K562 (cell line): ENCODE data around the gene TM7SF2. TPM values are rescaled to one million over a fixed set of nuclear protein-coding genes. Genes with fewer than 3 reads are reported as not detected.
A peak's percentile ranks its signal among the peaks of the same experiment; 100 is the strongest.

Experiments
- BDP1 ChIP-seq: IDR thresholded peaks from 3 replicates; pipeline ENCODE4 v1.6.1; 2011; ENCODE audit not compliant: insufficient read length, insufficient read depth
- GABPA ChIP-seq: fragments of 200-800 bp; sonication (Bioruptor generic); conservative IDR thresholded peaks from 2 replicates; pipeline ENCODE4 v1.6.1; 2016; ENCODE audit warnings: low read depth, missing genetic modification characterization, missing compliant biosample characterization
- GABPB1 ChIP-seq: sonication (generic); formaldehyde crosslinking; IDR thresholded peaks from 2 replicates; pipeline ENCODE4 v1.8.0; 2022; ENCODE audit warnings: mild to moderate bottlenecking, missing genetic modification reagents
- HDGF ChIP-seq: fragments of 450-650 bp; IDR thresholded peaks from 2 replicates; pipeline ENCODE4 v1.6.1; 2016
- KHSRP ChIP-seq: fragments of 450-650 bp; IDR thresholded peaks from 2 replicates; pipeline ENCODE4 v1.6.1; 2017
- NFRKB ChIP-seq: fragments of 450-650 bp; IDR thresholded peaks from 2 replicates; pipeline ENCODE4 v1.6.1; 2016; ENCODE audit warnings: low read depth
- RBFOX2 ChIP-seq: fragments of 200-400 bp; formaldehyde crosslinking; IDR thresholded peaks from 2 replicates; pipeline ENCODE4 v1.6.1; 2017; ENCODE audit warnings: low read depth, mild to moderate bottlenecking, low read length, moderate library complexity
- RUNX1 ChIP-seq: sonication (generic); IDR thresholded peaks from 2 replicates; pipeline ENCODE4 v1.6.1; 2016; ENCODE audit warnings: antibody characterized with exemption, low read depth
- ZC3H4 ChIP-seq: sonication (generic); formaldehyde crosslinking; IDR thresholded peaks from 2 replicates; pipeline ENCODE4 v1.9.0; 2021; ENCODE audit warnings: missing genetic modification reagents, borderline replicate concordance
- ZFP1 ChIP-seq: fragments of 450-650 bp; formaldehyde crosslinking; IDR thresholded peaks from 2 replicates; pipeline ENCODE4 v1.4.0; 2020; ENCODE audit warnings: mild to moderate bottlenecking, mixed read lengths
- ZNF3 ChIP-seq: fragments of 250-450 bp; sonication (Bioruptor Pico); IDR thresholded peaks from 2 replicates; pipeline ENCODE4 v1.5.0; 2021; ENCODE audit warnings: mild to moderate bottlenecking, moderate library complexity
- ZNF561 ChIP-seq: fragments of 450-650 bp; formaldehyde crosslinking; conservative IDR thresholded peaks from 2 replicates; pipeline ENCODE4 v1.4.0; 2020; ENCODE audit warnings: mild to moderate bottlenecking, moderate library complexity
- polyA plus RNA-seq, 8 experiments: library from polyadenylated mRNA; depleted of rRNA in 4 of 8; stranded (reverse) in 5 of 8; unstranded in 3 of 8; fragments of >200 nt; fragmentation: Nextera tagmentation in 2 of 8; fragmentation: Illumina TruSeq in 1 of 8; extraction: Ambion mirVana in 2 of 8; extraction: Trizol in 1 of 8; gene quantifications; 2 replicates each; pipeline versions ENCODE4 v1.2.1 to v1.2.3, GENCODE V29; 2011 to 2014; ENCODE audit warnings: inconsistent platforms in 1 of 8, missing spikeins in 1 of 8
- total RNA-seq, 7 experiments: library from RNA; depleted of rRNA in 6 of 7; stranded (reverse); fragments of >200 nt in 6 of 7; fragmentation: Illumina TruSeq in 2 of 7; extraction: Trizol in 2 of 7; gene quantifications; 2 replicates each; pipeline versions ENCODE4 v1.2.1 to v1.2.3, GENCODE V29; 2011 to 2021; ENCODE audit warnings: low replicate concordance in 1 of 7
- TF ChIP-seq, protein P1 (sequence below): sonication (generic); formaldehyde crosslinking; IDR thresholded peaks from 2 replicates; pipeline ENCODE4 v1.5.0; 2020; ENCODE audit warnings: missing genetic modification reagents
- TF ChIP-seq, protein P2 (sequence below): fragments of 450-650 bp; formaldehyde crosslinking; IDR thresholded peaks from 2 replicates; pipeline ENCODE4 v1.4.0; 2020; ENCODE audit warnings: mild to moderate bottlenecking, moderate library complexity
- TF ChIP-seq, protein P3 (sequence below): sonication (generic); formaldehyde crosslinking; IDR thresholded peaks from 2 replicates; pipeline ENCODE4 v1.8.0; 2022; ENCODE audit warnings: mild to moderate bottlenecking, missing genetic modification reagents
- TF ChIP-seq, protein P4 (sequence below): fragments of 450-650 bp; formaldehyde crosslinking; conservative IDR thresholded peaks from 2 replicates; pipeline ENCODE4 v1.4.0; 2022; ENCODE audit warnings: mild to moderate bottlenecking, missing genetic modification characterization
- TF ChIP-seq, protein P5 (sequence below): fragments of 200-400 bp; formaldehyde crosslinking; IDR thresholded peaks from 2 replicates; pipeline ENCODE4 v1.6.1; 2017; ENCODE audit warnings: mild to moderate bottlenecking, low read depth, low read length, moderate library complexity
- TF ChIP-seq, protein P6 (sequence below): fragments of 250-450 bp; sonication (Bioruptor Pico); IDR thresholded peaks from 2 replicates; pipeline ENCODE4 v1.4.0; 2020; ENCODE audit warnings: mild to moderate bottlenecking, moderate library complexity, borderline replicate concordance

Gene TM7SF2
- total and polyA plus RNA-seq, 9 of the 15 experiments (the other 6 are each of a cell fraction or from before 2014, with no cell fraction given): 1.2 to 22.0 (median 14.3) TPM

DNA sequence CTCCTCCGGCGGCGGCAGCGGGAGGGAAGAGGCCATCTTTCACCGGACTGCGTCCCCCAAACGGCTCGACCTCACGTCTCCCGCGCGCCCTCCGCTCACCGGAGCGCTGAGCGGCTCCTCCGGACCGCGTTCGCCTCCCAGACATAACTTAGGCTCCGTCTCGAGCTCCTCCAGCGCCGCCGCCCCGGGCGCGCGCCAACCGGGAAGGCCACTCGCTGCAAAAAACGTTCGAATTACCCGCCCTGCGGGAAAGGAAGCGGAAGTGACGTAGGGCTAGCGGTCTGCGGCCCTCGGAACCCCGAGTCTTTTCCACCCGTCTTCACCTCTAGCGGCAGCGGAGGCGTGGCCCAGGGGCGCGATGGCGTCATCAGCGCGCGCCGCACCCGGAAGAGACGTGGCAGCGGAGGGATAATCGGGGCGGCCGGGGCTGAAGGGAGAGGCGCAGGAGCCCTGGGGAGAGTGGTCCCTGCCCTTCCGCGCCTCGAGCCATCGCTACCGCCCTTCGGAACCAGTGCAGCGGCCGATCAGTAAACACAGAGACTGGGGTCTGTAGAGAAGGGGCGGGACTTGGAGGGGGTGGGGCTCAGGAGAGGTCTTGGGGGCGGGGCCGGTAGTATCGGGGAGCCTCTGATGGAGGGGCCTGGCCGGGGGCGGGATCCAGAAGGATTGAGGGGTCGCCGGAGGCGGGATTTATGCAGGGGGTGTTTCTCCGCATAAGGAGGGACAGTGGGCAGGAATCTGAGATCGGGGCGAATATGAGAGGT lies 27.7 kb upstream of the TM7SF2 start, which contains the start of the genes CDCA5 and ZFPL1 (continued):
- no peak for TF ChIP-seq ZNF3 (CRISPR knock-in tag)
- no peak for TF ChIP-seq ZFP1
- TF ChIP-seq RBFOX2: peak; percentile 97
- peak; percentile 99 for TF ChIP-seq GABPB1 (CRISPR knock-in tag)
- TF ChIP-seq, protein P1, sequence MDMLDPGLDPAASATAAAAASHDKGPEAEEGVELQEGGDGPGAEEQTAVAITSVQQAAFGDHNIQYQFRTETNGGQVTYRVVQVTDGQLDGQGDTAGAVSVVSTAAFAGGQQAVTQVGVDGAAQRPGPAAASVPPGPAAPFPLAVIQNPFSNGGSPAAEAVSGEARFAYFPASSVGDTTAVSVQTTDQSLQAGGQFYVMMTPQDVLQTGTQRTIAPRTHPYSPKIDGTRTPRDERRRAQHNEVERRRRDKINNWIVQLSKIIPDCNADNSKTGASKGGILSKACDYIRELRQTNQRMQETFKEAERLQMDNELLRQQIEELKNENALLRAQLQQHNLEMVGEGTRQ (CRISPR knock-in tag): no peak
- TF ChIP-seq NFRKB: no peak; the same call in 1 of the 2 replicates
- TF ChIP-seq, protein P2, sequence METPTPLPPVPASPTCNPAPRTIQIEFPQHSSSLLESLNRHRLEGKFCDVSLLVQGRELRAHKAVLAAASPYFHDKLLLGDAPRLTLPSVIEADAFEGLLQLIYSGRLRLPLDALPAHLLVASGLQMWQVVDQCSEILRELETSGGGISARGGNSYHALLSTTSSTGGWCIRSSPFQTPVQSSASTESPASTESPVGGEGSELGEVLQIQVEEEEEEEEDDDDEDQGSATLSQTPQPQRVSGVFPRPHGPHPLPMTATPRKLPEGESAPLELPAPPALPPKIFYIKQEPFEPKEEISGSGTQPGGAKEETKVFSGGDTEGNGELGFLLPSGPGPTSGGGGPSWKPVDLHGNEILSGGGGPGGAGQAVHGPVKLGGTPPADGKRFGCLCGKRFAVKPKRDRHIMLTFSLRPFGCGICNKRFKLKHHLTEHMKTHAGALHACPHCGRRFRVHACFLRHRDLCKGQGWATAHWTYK (CRISPR knock-in tag): peak; percentile 81; the same call in 1 of the 2 replicates
- no peak for TF ChIP-seq ZNF561 (CRISPR knock-in tag)
- TF ChIP-seq BDP1: no peak
- no peak for TF ChIP-seq ZC3H4
- peak; percentile 91 for TF ChIP-seq KHSRP
- no peak for TF ChIP-seq HDGF
- TF ChIP-seq, protein P3, sequence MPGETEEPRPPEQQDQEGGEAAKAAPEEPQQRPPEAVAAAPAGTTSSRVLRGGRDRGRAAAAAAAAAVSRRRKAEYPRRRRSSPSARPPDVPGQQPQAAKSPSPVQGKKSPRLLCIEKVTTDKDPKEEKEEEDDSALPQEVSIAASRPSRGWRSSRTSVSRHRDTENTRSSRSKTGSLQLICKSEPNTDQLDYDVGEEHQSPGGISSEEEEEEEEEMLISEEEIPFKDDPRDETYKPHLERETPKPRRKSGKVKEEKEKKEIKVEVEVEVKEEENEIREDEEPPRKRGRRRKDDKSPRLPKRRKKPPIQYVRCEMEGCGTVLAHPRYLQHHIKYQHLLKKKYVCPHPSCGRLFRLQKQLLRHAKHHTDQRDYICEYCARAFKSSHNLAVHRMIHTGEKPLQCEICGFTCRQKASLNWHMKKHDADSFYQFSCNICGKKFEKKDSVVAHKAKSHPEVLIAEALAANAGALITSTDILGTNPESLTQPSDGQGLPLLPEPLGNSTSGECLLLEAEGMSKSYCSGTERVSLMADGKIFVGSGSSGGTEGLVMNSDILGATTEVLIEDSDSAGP (CRISPR knock-in tag): no peak
- TF ChIP-seq, protein P4, sequence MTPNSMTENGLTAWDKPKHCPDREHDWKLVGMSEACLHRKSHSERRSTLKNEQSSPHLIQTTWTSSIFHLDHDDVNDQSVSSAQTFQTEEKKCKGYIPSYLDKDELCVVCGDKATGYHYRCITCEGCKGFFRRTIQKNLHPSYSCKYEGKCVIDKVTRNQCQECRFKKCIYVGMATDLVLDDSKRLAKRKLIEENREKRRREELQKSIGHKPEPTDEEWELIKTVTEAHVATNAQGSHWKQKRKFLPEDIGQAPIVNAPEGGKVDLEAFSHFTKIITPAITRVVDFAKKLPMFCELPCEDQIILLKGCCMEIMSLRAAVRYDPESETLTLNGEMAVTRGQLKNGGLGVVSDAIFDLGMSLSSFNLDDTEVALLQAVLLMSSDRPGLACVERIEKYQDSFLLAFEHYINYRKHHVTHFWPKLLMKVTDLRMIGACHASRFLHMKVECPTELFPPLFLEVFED (CRISPR knock-in tag): no peak
- no peak for TF ChIP-seq RUNX1
- TF ChIP-seq, protein P5, sequence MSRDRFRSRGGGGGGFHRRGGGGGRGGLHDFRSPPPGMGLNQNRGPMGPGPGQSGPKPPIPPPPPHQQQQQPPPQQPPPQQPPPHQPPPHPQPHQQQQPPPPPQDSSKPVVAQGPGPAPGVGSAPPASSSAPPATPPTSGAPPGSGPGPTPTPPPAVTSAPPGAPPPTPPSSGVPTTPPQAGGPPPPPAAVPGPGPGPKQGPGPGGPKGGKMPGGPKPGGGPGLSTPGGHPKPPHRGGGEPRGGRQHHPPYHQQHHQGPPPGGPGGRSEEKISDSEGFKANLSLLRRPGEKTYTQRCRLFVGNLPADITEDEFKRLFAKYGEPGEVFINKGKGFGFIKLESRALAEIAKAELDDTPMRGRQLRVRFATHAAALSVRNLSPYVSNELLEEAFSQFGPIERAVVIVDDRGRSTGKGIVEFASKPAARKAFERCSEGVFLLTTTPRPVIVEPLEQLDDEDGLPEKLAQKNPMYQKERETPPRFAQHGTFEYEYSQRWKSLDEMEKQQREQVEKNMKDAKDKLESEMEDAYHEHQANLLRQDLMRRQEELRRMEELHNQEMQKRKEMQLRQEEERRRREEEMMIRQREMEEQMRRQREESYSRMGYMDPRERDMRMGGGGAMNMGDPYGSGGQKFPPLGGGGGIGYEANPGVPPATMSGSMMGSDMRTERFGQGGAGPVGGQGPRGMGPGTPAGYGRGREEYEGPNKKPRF: no peak
- TF ChIP-seq, protein P6, sequence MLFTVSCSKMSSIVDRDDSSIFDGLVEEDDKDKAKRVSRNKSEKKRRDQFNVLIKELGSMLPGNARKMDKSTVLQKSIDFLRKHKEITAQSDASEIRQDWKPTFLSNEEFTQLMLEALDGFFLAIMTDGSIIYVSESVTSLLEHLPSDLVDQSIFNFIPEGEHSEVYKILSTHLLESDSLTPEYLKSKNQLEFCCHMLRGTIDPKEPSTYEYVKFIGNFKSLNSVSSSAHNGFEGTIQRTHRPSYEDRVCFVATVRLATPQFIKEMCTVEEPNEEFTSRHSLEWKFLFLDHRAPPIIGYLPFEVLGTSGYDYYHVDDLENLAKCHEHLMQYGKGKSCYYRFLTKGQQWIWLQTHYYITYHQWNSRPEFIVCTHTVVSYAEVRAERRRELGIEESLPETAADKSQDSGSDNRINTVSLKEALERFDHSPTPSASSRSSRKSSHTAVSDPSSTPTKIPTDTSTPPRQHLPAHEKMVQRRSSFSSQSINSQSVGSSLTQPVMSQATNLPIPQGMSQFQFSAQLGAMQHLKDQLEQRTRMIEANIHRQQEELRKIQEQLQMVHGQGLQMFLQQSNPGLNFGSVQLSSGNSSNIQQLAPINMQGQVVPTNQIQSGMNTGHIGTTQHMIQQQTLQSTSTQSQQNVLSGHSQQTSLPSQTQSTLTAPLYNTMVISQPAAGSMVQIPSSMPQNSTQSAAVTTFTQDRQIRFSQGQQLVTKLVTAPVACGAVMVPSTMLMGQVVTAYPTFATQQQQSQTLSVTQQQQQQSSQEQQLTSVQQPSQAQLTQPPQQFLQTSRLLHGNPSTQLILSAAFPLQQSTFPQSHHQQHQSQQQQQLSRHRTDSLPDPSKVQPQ (CRISPR knock-in tag): peak; percentile 40; the same call in 1 of the 2 replicates
- TF ChIP-seq GABPA (tag): peak; percentile 99
